Esophagus squamous epithelium (tissue), 5 donors: ENCODE data around the gene DENND4A. TPM values are rescaled to one million over a fixed set of nuclear protein-coding genes. Genes with fewer than 3 reads are reported as not detected.

Experiments used
- DNase-seq: peaks from one replicate; lab custom pipeline; 2025; lab: John Stamatoyannopoulos, UW
- H3K27ac ChIP-seq, 4 donors: fragments of 200-600 bp; sonication (generic); one replicate each; pipeline ENCODE4 v1.5.1; 2016 to 2019; ENCODE audit warnings: mild to moderate bottlenecking in 1 of 4
- H3K27me3 ChIP-seq, 4 donors: fragments of 200-600 bp; sonication (generic); 1 replicate in 3 of 4; 2 replicates in 1 of 4; pipeline versions ENCODE4 v1.5.1 to v1.6.0; 2017 to 2021; ENCODE audit warnings: antibody characterized with exemption in 1 of 4
- H3K36me3 ChIP-seq, 3 donors: fragments of 200-600 bp; sonication (generic); one replicate each; pipeline ENCODE4 v1.5.1; 2016 to 2019
- H3K4me1 ChIP-seq, 3 donors: fragments of 200-600 bp; sonication (generic); one replicate each; pipeline ENCODE4 v1.5.1; 2017 to 2019
- H3K4me3 ChIP-seq, 4 donors: fragments of 200-600 bp; sonication (generic); 1 replicate in 3 of 4; 2 replicates in 1 of 4; pipeline ENCODE4 v1.5.1; 2016 to 2019; ENCODE audit warnings: mild to moderate bottlenecking in 2 of 4, moderate library complexity in 1 of 4
- H3K9me3 ChIP-seq, 3 donors: fragments of 200-600 bp; sonication (generic); one replicate each; pipeline ENCODE4 v1.5.1; 2016 to 2019
- CTCF ChIP-seq, 6 experiments: fragments of 450-650 bp in 4 of 6; fragments of 200-600 bp in 2 of 6; sonication (generic) in 2 of 6; IDR thresholded peaks; one replicate each; pipeline ENCODE4 v1.5.1; 2016 to 2019; ENCODE audit warnings: antibody characterized with exemption in 6 of 6, mild to moderate bottlenecking in 4 of 6, moderate library complexity in 4 of 6
- POLR2A ChIP-seq, 4 donors: fragments of 450-650 bp; IDR thresholded peaks; one replicate each; pipeline ENCODE4 v1.6.1; 2017; ENCODE audit warnings: antibody characterized with exemption in 4 of 4, mild to moderate bottlenecking in 4 of 4, moderate library complexity in 3 of 4
- WGBS, 2 donors: methylation state at CpG; one replicate each; pipeline ENCODE4 v1.1.5; 2018; 5-methylcytosine and 5-hydroxymethylcytosine counted together
- intact Hi-C: fragments of 100-400 bp; cut with DNase I; formaldehyde crosslinking; loops from one replicate; pipeline ENCODE4 v1.15.0; 2022
- total RNA-seq, 4 donors: library from RNA; depleted of rRNA; stranded (reverse); fragments of >200 nt; gene quantifications; one replicate each; pipeline ENCODE4 v1.1.0, GENCODE V29; 2016
- donor health status: DM: yes; HTN: yes; CAD: no.

The DENND4A gene
- total RNA-seq, 4 donors from 2014 or later = 5.9 to 22.3 (median 10.9) TPM

- Histone ChIP-seq H3K4me3 (no peak overlapping the region), H3K4me1 (peaks cover 4 to 50% (median 20%) of the 10 kb centered on the region in 3 donors), H3K9me3 (no peaks in the 10 kb centered on the region), H3K27me3 (no peaks in the 10 kb centered on the region), H3K36me3 (no peaks in the 10 kb centered on the region), H3K27ac (no peak overlapping the region)
- intact Hi-C loops = no loop called here
- 89 to 92% methylated on average over 2 of the region's 2 CpGs for WGBS, 2 donors
- TF ChIP-seq CTCF (IDR thresholded peaks at IDR 0.05) = no peak
- TF ChIP-seq POLR2A (IDR thresholded peaks at IDR 0.05) = no peak
- DNase-seq = no peak
Measured at GRCh38 chr15:65793818-65794104, 1.7 kb upstream of the DENND4A start.

DNA sequence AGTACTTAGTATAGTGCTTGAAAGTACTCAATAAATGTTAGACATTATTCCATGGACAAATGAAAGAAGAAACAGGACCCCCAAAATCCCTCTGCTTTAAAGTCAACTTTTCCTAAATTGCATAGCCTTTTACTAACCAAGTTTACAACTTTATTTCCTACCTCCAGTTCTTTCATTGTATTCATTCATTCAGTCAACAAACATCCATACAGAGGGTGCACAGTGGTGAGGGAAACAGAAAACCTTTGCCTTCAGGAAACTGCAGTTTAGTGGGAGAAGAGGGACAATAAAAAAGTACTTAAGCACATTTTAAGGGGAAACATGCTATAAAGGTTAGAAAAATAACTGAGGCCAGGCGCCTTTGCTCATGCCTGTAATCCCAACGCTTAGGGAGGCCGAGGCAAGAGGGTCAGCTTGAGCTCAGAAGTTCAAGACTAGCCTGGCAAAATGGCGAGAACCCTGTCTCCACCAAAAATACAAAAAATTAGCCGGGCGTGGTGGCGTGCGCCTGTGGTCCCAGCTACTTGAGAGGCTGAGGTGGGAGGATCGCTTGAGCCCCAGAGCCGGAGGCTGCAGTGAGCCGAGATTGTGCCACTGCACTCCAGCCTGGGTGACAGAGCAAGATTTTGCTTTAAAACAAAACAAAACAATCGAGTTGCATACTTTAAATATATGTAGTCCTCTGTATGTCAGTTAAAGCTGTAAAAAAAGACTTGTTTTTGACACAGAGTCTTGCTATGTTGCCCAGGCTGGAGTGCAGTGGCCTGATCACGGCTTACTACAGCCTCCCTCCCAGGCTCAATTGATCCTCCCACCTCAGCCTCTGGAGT, 1.1 kb upstream of the DENND4A start:
- Histone ChIP-seq H3K27me3 (no peaks in the 10 kb centered on the region), H3K36me3 (no peaks in the 10 kb centered on the region), H3K27ac (peak overlapping the region; percentile 96 to 99 (median 98)), H3K4me1 (peaks cover 4 to 51% (median 20%) of the 10 kb centered on the region in 3 donors), H3K4me3 (peak overlapping the region; percentile 85 to 95 (median 93)), H3K9me3 (no peaks in the 10 kb centered on the region)
- WGBS, 2 donors = 90 to 93% methylated on average over 13 of the region's 13 CpGs
- intact Hi-C loops = no loop called here
- no peak for DNase-seq
- TF ChIP-seq CTCF (IDR thresholded peaks at IDR 0.05) = no peak
- TF ChIP-seq POLR2A (IDR thresholded peaks at IDR 0.05) = no peak

DNA sequence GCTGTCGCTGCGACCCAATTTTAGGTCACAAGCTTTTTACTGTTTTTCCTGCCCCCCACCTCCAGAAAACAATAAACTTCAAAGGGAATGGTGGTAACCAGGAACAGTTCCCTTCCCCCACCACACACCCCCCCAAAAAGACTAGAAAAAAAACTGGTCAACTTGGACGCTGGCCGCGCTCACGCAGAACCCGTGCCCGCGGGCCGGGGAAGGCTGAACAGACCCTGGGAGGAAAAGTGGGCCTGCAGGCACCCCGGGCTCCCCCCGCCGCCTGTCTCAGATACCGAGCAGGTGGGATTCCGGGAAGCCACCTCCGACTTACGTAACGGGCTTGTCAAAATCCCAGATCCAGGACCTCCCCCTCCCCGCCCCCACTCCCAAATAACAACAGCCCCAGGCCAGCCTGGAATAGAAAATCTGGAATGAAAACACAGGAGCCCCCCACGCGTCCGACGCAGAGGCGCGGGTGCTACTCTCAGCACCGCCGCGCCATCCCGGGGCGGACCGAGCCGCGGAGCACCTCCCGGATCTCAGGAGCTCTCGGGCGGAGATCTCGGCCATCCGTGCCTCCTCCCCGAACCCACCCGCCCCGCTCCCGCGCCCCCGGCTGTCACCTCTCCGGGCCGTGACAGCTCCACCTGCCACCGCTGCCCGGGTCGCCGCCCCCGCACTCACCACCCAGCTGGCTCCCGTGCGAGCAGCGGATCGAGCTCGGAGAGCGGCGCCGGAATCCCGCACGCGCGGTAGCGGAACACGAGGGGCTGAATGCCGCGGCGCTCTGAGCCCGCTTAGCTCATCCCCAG, 557 bp downstream of the DENND4A start:
- DNase-seq = no peak
- H3K4me1 ChIP-seq = peaks cover 4 to 56% (median 16%) of the 10 kb centered on the region in 3 donors
- H3K36me3 ChIP-seq = no peaks in the 10 kb centered on the region

DNA sequence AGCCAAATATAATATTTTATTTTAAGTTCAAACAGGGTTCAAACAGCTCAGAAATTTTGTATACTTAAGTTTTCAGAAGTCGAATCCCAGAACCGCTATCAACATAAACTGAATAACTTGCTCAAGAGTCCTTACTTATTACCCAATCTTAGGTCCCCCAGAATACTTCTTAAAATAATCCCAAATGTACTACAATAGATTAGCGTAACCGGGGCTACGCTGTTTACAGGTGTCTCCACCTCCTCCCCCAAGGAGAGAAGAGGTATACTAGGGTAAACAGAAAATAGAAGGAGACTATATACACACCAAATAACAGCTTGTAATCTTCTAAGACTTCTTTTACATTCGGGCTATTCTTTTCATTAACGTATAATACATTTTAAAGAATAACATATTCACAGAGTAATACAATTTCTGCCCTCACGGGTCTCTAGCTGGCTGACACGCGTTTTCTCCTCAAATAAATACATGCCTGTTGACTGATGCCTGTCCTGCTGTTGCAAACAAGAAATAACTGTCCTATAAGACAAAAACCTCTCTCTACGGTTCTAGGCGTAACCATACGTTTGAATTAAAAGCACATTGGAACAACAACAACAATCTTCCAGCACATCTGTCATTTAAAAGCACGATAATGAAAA, 1.3 kb downstream of the DENND4A start:
- intact Hi-C loops = no loop called here
- peak in 1 of 6 experiments; percentile 6 for TF ChIP-seq CTCF (IDR thresholded peaks at IDR 0.05)
- TF ChIP-seq POLR2A (IDR thresholded peaks at IDR 0.05) = no peak
- Histone ChIP-seq H3K27me3 (no peaks in the 10 kb centered on the region), H3K4me3 (peak overlapping the region; percentile 85 to 95 (median 93)), H3K27ac (peak overlapping the region; percentile 96 to 99 (median 98)), H3K4me1 (peaks cover 4 to 49% (median 16%) of the 10 kb centered on the region in 3 donors), H3K36me3 (no peaks in the 10 kb centered on the region), H3K9me3 (no peaks in the 10 kb centered on the region)
- 2 to 4% methylated on average over 14 of the region's 14 CpGs for WGBS, 2 donors
- DNase-seq = no peak

More for the DNA sequence above, 557 bp downstream of the DENND4A start:
- Histone ChIP-seq H3K4me3 (peak overlapping the region; percentile 85 to 95 (median 93)), H3K9me3 (no peaks in the 10 kb centered on the region), H3K27me3 (no peaks in the 10 kb centered on the region), H3K27ac (peak overlapping the region; percentile 96 to 99 (median 98))
- TF ChIP-seq CTCF (IDR thresholded peaks at IDR 0.05) = no peak
- TF ChIP-seq POLR2A (IDR thresholded peaks at IDR 0.05) = no peak
- 0% methylated on average over 16 to 20 of the region's 69 CpGs for WGBS, 2 donors
- intact Hi-C loops = no loop called here
